ENCODE measurements around the gene CCL8. TPM values are rescaled to one million over a fixed set of nuclear protein-coding genes. Genes with fewer than 3 reads are reported as not detected.

The CCL8 gene
- total RNA-seq, 1 donor from 2014 or later: 1.0 TPM

DNA sequence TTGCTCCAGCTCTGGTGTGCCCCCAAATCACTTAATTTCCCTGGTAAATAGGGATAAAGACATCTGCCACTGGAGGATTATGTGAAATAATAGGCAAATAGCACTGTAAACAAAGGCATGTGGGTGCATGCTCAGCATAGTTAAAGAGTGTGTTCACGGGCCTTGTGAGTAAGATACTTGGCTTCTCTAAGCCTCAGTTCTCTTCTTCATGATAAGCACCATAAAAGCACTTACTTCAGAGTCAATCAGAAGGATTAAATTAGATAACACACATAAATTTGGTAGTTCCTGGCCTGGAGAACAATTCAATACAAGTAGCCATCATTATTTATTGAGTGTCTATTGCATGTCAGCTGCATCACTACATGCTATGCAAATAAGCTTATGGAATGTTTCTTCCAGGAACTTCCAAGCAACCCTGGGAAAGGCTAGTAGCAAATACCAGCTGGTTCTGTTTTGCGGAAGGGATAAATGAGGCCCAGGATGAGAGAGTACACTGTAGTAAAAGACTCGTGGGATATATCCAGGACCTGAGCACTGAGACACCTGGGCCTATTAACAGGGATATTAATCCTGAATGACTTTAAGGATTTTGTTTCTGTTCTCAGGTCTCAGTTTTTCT lies 19.2 kb upstream of the CCL8 start:
- peaks cover 0 to 7% (median 7%) of the 10 kb centered on the region in 3 donors for H3K4me1 ChIP-seq (ENCODE audit: control insufficient read depth in 3 of 3, insufficient read depth in 3 of 3, low read length in 3 of 3)
- no peaks in the 10 kb centered on the region for H3K9me3 ChIP-seq (ENCODE audit: control insufficient read depth in 3 of 3, low read length in 3 of 3)
- H3K4me3 ChIP-seq (ENCODE audit: low read length in 3 of 3): no peak overlapping the region
- H3K36me3 ChIP-seq (ENCODE audit: control insufficient read depth in 3 of 3, insufficient read depth in 3 of 3, low read length in 3 of 3): no peaks in the 10 kb centered on the region
- H3K9ac ChIP-seq (ENCODE audit: low read depth in 1 of 3, low read length in 3 of 3): no peak overlapping the region
- no peaks in the 10 kb centered on the region for H3K27me3 ChIP-seq (ENCODE audit: control insufficient read depth in 3 of 3, insufficient read depth in 3 of 3, low read length in 3 of 3)
- peak overlapping the region; percentile 3 for H3K27ac ChIP-seq (ENCODE audit: low read depth, low read length)

DNA sequence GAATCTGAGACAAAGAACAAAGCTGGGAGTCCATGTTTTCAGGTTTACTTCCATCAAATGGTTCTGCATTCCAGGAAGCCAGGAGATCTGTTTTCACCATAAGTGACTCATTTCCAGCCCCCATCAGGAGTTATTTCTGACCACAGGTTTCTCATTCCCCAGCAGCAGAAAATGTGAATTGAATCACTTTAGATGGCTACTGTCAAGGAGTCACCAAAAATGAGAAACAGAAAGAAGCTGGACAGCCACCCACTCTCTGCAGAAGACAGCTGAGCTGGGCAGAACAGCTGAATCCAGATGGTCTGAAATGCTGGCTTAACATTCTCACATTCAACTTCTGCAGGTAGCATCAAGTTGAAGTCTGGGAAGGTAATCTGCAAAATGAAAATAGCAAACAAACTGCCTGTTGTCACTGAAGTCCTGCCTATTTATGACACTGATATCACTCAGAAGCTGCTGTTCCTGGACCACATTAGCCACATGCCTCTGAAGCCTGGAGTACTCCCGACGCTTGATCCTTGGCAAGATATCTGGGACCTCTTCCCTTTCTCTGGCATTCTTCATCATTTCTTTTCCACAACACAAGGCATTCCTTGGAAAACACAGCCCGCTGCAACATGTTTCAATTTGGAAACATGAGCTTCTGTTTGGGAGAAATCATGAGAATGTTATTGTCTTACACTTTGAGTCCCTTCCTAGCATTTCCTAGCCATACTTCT lies 18.4 kb upstream of the CCL8 start:
- no peak overlapping the region for H3K4me3 ChIP-seq (ENCODE audit: low read length in 3 of 3)
- no peaks in the 10 kb centered on the region for H3K9me3 ChIP-seq (ENCODE audit: control insufficient read depth in 3 of 3, low read length in 3 of 3)
- H3K4me1 ChIP-seq (ENCODE audit: control insufficient read depth in 3 of 3, insufficient read depth in 3 of 3, low read length in 3 of 3): peaks cover 0 to 7% (median 7%) of the 10 kb centered on the region in 3 donors
- H3K9ac ChIP-seq (ENCODE audit: low read depth in 1 of 3, low read length in 3 of 3): no peak overlapping the region
- no peaks in the 10 kb centered on the region for H3K36me3 ChIP-seq (ENCODE audit: control insufficient read depth in 3 of 3, insufficient read depth in 3 of 3, low read length in 3 of 3)
- no peaks in the 10 kb centered on the region for H3K27me3 ChIP-seq (ENCODE audit: control insufficient read depth in 3 of 3, insufficient read depth in 3 of 3, low read length in 3 of 3)
- H3K27ac ChIP-seq (ENCODE audit: low read depth, low read length): peak overlapping the region; percentile 17

DNA sequence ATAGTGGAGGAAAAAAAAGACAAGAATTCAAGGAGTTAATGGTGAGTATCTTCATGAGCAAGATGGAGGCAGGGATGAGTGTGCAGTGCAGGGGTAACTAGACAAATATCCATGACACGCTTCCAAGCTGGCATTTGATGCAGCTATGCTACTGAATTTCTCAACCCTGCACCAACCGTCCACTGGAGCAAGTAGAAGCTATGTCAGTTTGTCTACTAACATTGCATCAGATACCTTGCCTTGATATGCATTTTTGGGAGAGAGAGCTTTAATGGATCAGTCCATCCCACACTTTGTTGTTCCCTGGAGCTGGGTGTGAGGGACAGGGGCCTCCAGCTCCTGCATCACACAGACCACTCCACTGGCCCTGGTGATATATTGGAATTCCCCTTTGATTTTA lies 17.2 kb upstream of the CCL8 start:
- Histone ChIP-seq H3K9ac (ENCODE audit: low read depth in 1 of 3, low read length in 3 of 3) (no peak overlapping the region), H3K27me3 (ENCODE audit: control insufficient read depth in 3 of 3, insufficient read depth in 3 of 3, low read length in 3 of 3) (no peaks in the 10 kb centered on the region), H3K27ac (ENCODE audit: low read depth, low read length) (no peak overlapping the region), H3K9me3 (ENCODE audit: control insufficient read depth in 3 of 3, low read length in 3 of 3) (no peaks in the 10 kb centered on the region), H3K36me3 (ENCODE audit: control insufficient read depth in 3 of 3, insufficient read depth in 3 of 3, low read length in 3 of 3) (no peaks in the 10 kb centered on the region), H3K4me1 (ENCODE audit: control insufficient read depth in 3 of 3, insufficient read depth in 3 of 3, low read length in 3 of 3) (peaks cover 3 to 16% (median 15%) of the 10 kb centered on the region in 3 donors), H3K4me3 (ENCODE audit: low read length in 3 of 3) (no peak overlapping the region)

DNA sequence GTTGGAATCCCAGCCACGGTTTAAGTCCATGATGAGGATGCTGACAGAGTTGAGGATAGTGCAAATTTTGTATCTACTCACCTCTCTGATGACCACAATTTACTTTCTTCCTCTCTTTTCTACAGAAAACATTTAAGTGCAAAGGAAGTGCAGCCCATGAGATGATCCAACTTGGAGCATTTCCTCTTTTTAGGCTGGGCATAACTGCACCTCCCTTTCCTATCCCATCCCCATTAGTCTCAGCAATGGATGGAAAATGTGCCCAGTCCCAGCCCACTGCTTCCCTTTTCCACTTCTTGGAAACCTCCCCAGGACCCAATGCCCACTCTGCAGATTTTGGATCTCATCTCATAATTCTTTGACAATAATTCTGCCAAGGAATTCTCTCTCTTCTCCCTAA lies 16.6 kb upstream of the CCL8 start:
- Histone ChIP-seq H3K4me1 (ENCODE audit: control insufficient read depth in 3 of 3, insufficient read depth in 3 of 3, low read length in 3 of 3) (peaks cover 4 to 22% (median 20%) of the 10 kb centered on the region in 3 donors), H3K27ac (ENCODE audit: low read depth, low read length) (no peak overlapping the region), H3K9ac (ENCODE audit: low read depth in 1 of 3, low read length in 3 of 3) (no peak overlapping the region), H3K36me3 (ENCODE audit: control insufficient read depth in 3 of 3, insufficient read depth in 3 of 3, low read length in 3 of 3) (no peaks in the 10 kb centered on the region), H3K4me3 (ENCODE audit: low read length in 3 of 3) (no peak overlapping the region), H3K9me3 (ENCODE audit: control insufficient read depth in 3 of 3, low read length in 3 of 3) (no peaks in the 10 kb centered on the region), H3K27me3 (ENCODE audit: control insufficient read depth in 3 of 3, insufficient read depth in 3 of 3, low read length in 3 of 3) (no peaks in the 10 kb centered on the region)

DNA sequence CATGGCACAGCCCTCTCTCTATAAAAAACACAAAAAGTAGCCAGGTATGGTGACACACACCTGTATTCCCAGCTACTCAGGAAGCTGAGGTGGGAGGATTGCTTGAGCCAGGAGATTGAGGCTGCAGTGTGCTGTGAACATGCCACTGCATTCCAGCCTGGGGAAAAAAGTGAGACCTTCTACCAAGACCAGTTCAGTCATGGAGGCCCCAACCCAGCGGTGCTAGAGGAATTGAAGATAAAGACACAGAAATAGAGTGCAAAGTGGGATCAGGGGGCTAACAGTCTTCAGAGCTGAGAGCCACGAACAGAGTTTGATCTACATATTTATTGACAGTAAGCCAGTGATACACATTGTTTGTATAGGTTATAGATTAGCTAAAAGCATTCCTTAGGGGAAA lies 15.6 kb upstream of the CCL8 start:
- H3K27me3 ChIP-seq (ENCODE audit: control insufficient read depth in 3 of 3, insufficient read depth in 3 of 3, low read length in 3 of 3): no peaks in the 10 kb centered on the region
- no peak overlapping the region for H3K27ac ChIP-seq (ENCODE audit: low read depth, low read length)
- peaks cover 9 to 24% (median 21%) of the 10 kb centered on the region in 3 donors for H3K4me1 ChIP-seq (ENCODE audit: control insufficient read depth in 3 of 3, insufficient read depth in 3 of 3, low read length in 3 of 3)
- no peak overlapping the region for H3K4me3 ChIP-seq (ENCODE audit: low read length in 3 of 3)
- H3K9ac ChIP-seq (ENCODE audit: low read depth in 1 of 3, low read length in 3 of 3): no peak overlapping the region
- H3K9me3 ChIP-seq (ENCODE audit: control insufficient read depth in 3 of 3, low read length in 3 of 3): no peaks in the 10 kb centered on the region
- no peaks in the 10 kb centered on the region for H3K36me3 ChIP-seq (ENCODE audit: control insufficient read depth in 3 of 3, insufficient read depth in 3 of 3, low read length in 3 of 3)

DNA sequence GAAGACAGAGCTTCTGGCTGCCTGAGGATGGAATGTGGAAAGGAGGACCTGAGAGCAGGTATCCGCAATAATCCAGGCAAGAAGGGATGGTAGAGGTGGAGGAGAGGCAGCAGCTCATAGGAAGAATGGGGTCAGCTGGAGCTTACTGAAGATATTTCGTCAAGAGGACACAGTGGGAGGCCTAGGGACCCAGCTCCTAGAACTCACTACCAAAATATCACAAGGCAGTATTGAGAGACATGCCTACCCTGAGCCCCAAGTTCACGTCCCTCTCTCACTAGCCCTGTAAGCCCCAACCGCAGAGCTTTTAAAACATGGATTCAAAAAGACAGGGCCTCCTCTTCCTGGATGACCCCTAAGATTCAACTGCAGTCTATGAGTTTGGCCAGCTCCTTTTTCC lies 14.2 kb upstream of the CCL8 start:
- no peaks in the 10 kb centered on the region for H3K27me3 ChIP-seq (ENCODE audit: control insufficient read depth in 3 of 3, insufficient read depth in 3 of 3, low read length in 3 of 3)
- no peak overlapping the region for H3K4me3 ChIP-seq (ENCODE audit: low read length in 3 of 3)
- H3K4me1 ChIP-seq (ENCODE audit: control insufficient read depth in 3 of 3, insufficient read depth in 3 of 3, low read length in 3 of 3): peaks cover 9 to 24% (median 21%) of the 10 kb centered on the region in 3 donors
- no peaks in the 10 kb centered on the region for H3K9me3 ChIP-seq (ENCODE audit: control insufficient read depth in 3 of 3, low read length in 3 of 3)
- H3K27ac ChIP-seq (ENCODE audit: low read depth, low read length): no peak overlapping the region
- H3K36me3 ChIP-seq (ENCODE audit: control insufficient read depth in 3 of 3, insufficient read depth in 3 of 3, low read length in 3 of 3): no peaks in the 10 kb centered on the region
- H3K9ac ChIP-seq (ENCODE audit: low read depth in 1 of 3, low read length in 3 of 3): no peak overlapping the region

DNA sequence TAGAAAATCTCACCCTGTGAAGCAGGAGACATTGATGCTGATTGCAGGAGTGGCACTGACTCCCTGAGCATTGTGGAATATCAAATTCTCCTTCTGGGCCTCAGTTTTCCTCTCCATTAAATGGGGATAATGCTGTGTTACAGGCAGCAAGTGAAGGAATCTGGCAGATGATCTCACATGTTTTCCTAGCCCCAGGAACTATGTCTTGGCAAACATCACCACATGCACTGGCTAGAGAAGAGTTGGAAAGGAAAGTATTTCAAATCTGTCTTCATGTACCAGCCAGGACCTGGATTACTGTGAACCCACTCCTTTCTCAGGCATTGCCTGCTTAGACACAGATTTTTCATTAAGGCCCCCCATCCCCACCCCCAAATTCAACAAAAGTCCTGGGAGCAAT lies 13.6 kb upstream of the CCL8 start:
- H3K36me3 ChIP-seq (ENCODE audit: control insufficient read depth in 3 of 3, insufficient read depth in 3 of 3, low read length in 3 of 3): no peaks in the 10 kb centered on the region
- no peaks in the 10 kb centered on the region for H3K9me3 ChIP-seq (ENCODE audit: control insufficient read depth in 3 of 3, low read length in 3 of 3)
- no peak overlapping the region for H3K4me3 ChIP-seq (ENCODE audit: low read length in 3 of 3)
- H3K27ac ChIP-seq (ENCODE audit: low read depth, low read length): no peak overlapping the region
- peaks cover 9 to 24% (median 21%) of the 10 kb centered on the region in 3 donors for H3K4me1 ChIP-seq (ENCODE audit: control insufficient read depth in 3 of 3, insufficient read depth in 3 of 3, low read length in 3 of 3)
- no peaks in the 10 kb centered on the region for H3K27me3 ChIP-seq (ENCODE audit: control insufficient read depth in 3 of 3, insufficient read depth in 3 of 3, low read length in 3 of 3)
- H3K9ac ChIP-seq (ENCODE audit: low read depth in 1 of 3, low read length in 3 of 3): no peak overlapping the region

DNA sequence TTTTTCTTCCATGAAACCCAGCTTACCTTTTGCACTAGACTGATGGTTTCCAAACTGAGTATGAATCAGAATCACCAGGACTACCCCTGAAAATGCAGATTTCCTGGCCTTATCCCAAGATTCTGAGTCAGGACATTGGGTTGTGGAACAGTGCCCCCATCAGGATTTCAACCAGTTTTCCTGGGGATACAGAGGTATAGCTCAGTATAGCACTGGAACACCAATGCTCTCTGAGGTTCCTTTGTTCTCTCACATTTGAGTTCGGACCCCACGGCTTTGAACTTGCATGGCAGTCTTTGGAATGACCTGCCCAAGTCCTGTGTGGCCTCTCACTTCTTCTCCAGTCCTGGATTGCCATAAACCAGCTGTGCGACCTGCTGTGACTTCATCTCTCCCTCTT lies 12.8 kb upstream of the CCL8 start:
- peak overlapping the region; percentile 15 for H3K27ac ChIP-seq (ENCODE audit: low read depth, low read length)
- H3K4me1 ChIP-seq (ENCODE audit: control insufficient read depth in 3 of 3, insufficient read depth in 3 of 3, low read length in 3 of 3): peaks cover 9 to 19% (median 19%) of the 10 kb centered on the region in 3 donors
- no peak overlapping the region for H3K4me3 ChIP-seq (ENCODE audit: low read length in 3 of 3)
- no peak overlapping the region for H3K9ac ChIP-seq (ENCODE audit: low read depth in 1 of 3, low read length in 3 of 3)
- no peaks in the 10 kb centered on the region for H3K9me3 ChIP-seq (ENCODE audit: control insufficient read depth in 3 of 3, low read length in 3 of 3)
- no peaks in the 10 kb centered on the region for H3K36me3 ChIP-seq (ENCODE audit: control insufficient read depth in 3 of 3, insufficient read depth in 3 of 3, low read length in 3 of 3)
- H3K27me3 ChIP-seq (ENCODE audit: control insufficient read depth in 3 of 3, insufficient read depth in 3 of 3, low read length in 3 of 3): no peaks in the 10 kb centered on the region

DNA sequence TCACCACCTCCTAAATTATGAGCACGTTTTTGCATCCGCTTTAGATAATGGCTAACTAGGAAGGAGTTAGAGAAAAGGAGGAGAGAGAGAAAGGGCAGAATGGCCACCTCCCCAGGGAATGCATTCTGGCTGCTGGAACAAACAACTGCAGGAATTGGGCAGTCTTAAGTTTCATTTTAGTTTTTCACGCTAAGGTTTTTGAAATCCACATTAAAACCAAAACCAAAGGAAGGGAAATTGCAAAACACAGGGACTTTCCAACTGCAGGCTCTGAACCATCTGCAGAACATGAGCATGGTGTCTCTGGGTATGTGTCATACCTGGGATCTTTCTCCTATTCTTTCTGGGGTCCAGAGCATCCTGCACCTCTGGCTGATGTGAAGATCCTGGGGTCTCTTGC lies 12.1 kb upstream of the CCL8 start:
- peak overlapping the region; percentile 15 for H3K27ac ChIP-seq (ENCODE audit: low read depth, low read length)
- peaks cover 9 to 18% (median 15%) of the 10 kb centered on the region in 3 donors for H3K4me1 ChIP-seq (ENCODE audit: control insufficient read depth in 3 of 3, insufficient read depth in 3 of 3, low read length in 3 of 3)
- no peak overlapping the region for H3K4me3 ChIP-seq (ENCODE audit: low read length in 3 of 3)
- no peaks in the 10 kb centered on the region for H3K9me3 ChIP-seq (ENCODE audit: control insufficient read depth in 3 of 3, low read length in 3 of 3)
- no peaks in the 10 kb centered on the region for H3K36me3 ChIP-seq (ENCODE audit: control insufficient read depth in 3 of 3, insufficient read depth in 3 of 3, low read length in 3 of 3)
- no peak overlapping the region for H3K9ac ChIP-seq (ENCODE audit: low read depth in 1 of 3, low read length in 3 of 3)
- H3K27me3 ChIP-seq (ENCODE audit: control insufficient read depth in 3 of 3, insufficient read depth in 3 of 3, low read length in 3 of 3): no peaks in the 10 kb centered on the region

DNA sequence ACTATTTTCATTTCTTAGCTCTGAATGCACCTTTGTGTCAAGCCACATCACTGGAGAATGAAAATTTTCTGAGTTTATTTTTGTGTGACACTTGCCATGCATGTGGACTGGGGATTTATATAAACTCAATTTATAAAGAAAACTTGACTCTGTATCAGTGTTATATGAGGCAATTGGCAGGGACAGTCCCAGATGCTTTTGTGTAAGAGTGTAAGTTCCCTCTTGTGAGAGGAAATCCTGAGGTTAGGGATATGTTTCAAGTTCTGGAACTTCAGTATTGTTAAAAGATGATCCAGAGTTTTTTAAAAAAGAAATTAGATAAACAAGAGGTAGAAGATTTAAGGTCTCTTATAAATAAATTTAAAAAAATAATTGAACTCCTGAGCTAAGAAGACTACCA lies 10.9 kb upstream of the CCL8 start:
- no peaks in the 10 kb centered on the region for H3K27me3 ChIP-seq (ENCODE audit: control insufficient read depth in 3 of 3, insufficient read depth in 3 of 3, low read length in 3 of 3)
- H3K4me3 ChIP-seq (ENCODE audit: low read length in 3 of 3): no peak overlapping the region
- no peak overlapping the region for H3K27ac ChIP-seq (ENCODE audit: low read depth, low read length)
- H3K36me3 ChIP-seq (ENCODE audit: control insufficient read depth in 3 of 3, insufficient read depth in 3 of 3, low read length in 3 of 3): no peaks in the 10 kb centered on the region
- H3K9me3 ChIP-seq (ENCODE audit: control insufficient read depth in 3 of 3, low read length in 3 of 3): no peaks in the 10 kb centered on the region
- H3K4me1 ChIP-seq (ENCODE audit: control insufficient read depth in 3 of 3, insufficient read depth in 3 of 3, low read length in 3 of 3): peaks cover 11 to 18% (median 14%) of the 10 kb centered on the region in 3 donors
- H3K9ac ChIP-seq (ENCODE audit: low read depth in 1 of 3, low read length in 3 of 3): no peak overlapping the region
